B cell (primary cell): ENCODE measurements around the gene ZEB2.

Source experiments
- CTCF ChIP-seq: fragments of 200-600 bp; IDR thresholded peaks from one replicate; pipeline ENCODE4 v1.8.0; 2022; ENCODE audit warnings: antibody characterized with exemption, mild to moderate bottlenecking
- EZH2 ChIP-seq: IDR thresholded peaks from 2 replicates; pipeline ENCODE4 v1.6.1; 2012; ENCODE audit warnings: borderline replicate concordance, low read depth, mild to moderate bottlenecking, moderate library complexity, low read length; ENCODE audit not compliant: insufficient read depth, poor library complexity, severe bottlenecking

- TF ChIP-seq CTCF = no peak
- no peak for TF ChIP-seq EZH2
These were observed 43.2 kb downstream of the ZEB2 start for GRCh38 chr2:144476682-144477081.
